Right lobe of liver (tissue), 5 donors: ENCODE measurements around the gene SH2D1B. TPM values are rescaled to one million over a fixed set of nuclear protein-coding genes. Genes with fewer than 3 reads are reported as not detected.

Source experiments
- total RNA-seq, 6 experiments: library from RNA; depleted of rRNA in 2 of 6; stranded (reverse); fragments of >200 nt in 2 of 6; fragmentation: NEBNext Ultra II Directional in 3 of 6; extraction: Animal tissue kit (Norgen Biotek cat#: 25700) in 3 of 6; gene quantifications; one replicate each; pipeline versions ENCODE4 v1.1.0 to v1.2.4, GENCODE V29; 2016 to 2023
- donor health status: DM: no; HTN: no; CAD: no.
- donor health status: DM: no; HTN: no; CAD: no.
- donor health status: DM: no; HTN: yes; CAD: no.
- donor health status: DM: no; HTN: yes; CAD: no.

Gene SH2D1B
- total RNA-seq, 6 experiments from 2014 or later, result 0.17 to 0.60 (median 0.31) TPM; not detected in 3

Other genes starting within 250 kb of the SH2D1B start
- not detected for gene SPATA46, start 35.3 kb downstream of the SH2D1B start, total RNA-seq
- gene C1orf226, start 30.4 kb downstream of the SH2D1B start, total RNA-seq, result 10 to 100 TPM in 5 of 6 experiments, 1 to 10 TPM in 1; 6.5 to 45.3 (median 28.4) TPM
- gene UHMK1, start 85.7 kb upstream of the SH2D1B start, total RNA-seq, result 10 to 100 TPM; 28.8 to 51.6 (median 38.4) TPM
- 100 to 1,000 TPM in 1 of 6 experiments, 10 to 100 TPM in 5; 41.9 to 108 (median 51.1) TPM for gene UAP1, start 149.6 kb upstream of the SH2D1B start, total RNA-seq
- 1 to 10 TPM; 2.7 to 4.7 (median 3.1) TPM for gene DDR2, start 220.3 kb upstream of the SH2D1B start, total RNA-seq